WERI-Rb-1 (cell line): ENCODE data around the gene SLC25A25.
A peak's percentile ranks its signal among the peaks of the same experiment; 100 is the strongest.
"Not testable (repeated sequence)": the region's sequence is repeated elsewhere in the genome, so short reads cannot be mapped to it uniquely, and the experiment has no call there.

Source experiments
- DNase-seq: peaks from one replicate; pipeline ENCODE4 v3.0.0-alpha.2; 2020
- H3K27ac ChIP-seq: fragments of 250-450 bp; sonication (Bioruptor Pico); 2 replicates; pipeline ENCODE4 v1.5.1; 2020; ENCODE audit warnings: mild to moderate bottlenecking, moderate library complexity
- H3K27me3 ChIP-seq: fragments of 250-450 bp; sonication (Bioruptor Pico); 2 replicates; pipeline ENCODE4 v1.5.1; 2021; ENCODE audit warnings: mild to moderate bottlenecking, low read depth, moderate library complexity; ENCODE audit not compliant: insufficient read depth, severe bottlenecking
- H3K36me3 ChIP-seq: fragments of 250-450 bp; sonication (Bioruptor Pico); 2 replicates; pipeline ENCODE4 v1.5.1; 2020; ENCODE audit warnings: mild to moderate bottlenecking, moderate library complexity
- H3K4me3 ChIP-seq: 2 replicates; pipeline ENCODE4 v1.5.1; 2011; ENCODE audit warnings: low read depth, mild to moderate bottlenecking, control low read depth, low read length
- H3K9me3 ChIP-seq: fragments of 250-450 bp; sonication (Bioruptor Pico); 2 replicates; pipeline ENCODE4 v1.5.1; 2021; ENCODE audit warnings: mild to moderate bottlenecking, moderate library complexity; ENCODE audit not compliant: severe bottlenecking
- TF ChIP-seq, protein P1 (sequence below): IDR thresholded peaks from 2 replicates; pipeline ENCODE4 v1.5.1; 2011; ENCODE audit warnings: low read depth, mild to moderate bottlenecking, control low read depth, inconsistent platforms, low read length

The SLC25A25 gene

DNA sequence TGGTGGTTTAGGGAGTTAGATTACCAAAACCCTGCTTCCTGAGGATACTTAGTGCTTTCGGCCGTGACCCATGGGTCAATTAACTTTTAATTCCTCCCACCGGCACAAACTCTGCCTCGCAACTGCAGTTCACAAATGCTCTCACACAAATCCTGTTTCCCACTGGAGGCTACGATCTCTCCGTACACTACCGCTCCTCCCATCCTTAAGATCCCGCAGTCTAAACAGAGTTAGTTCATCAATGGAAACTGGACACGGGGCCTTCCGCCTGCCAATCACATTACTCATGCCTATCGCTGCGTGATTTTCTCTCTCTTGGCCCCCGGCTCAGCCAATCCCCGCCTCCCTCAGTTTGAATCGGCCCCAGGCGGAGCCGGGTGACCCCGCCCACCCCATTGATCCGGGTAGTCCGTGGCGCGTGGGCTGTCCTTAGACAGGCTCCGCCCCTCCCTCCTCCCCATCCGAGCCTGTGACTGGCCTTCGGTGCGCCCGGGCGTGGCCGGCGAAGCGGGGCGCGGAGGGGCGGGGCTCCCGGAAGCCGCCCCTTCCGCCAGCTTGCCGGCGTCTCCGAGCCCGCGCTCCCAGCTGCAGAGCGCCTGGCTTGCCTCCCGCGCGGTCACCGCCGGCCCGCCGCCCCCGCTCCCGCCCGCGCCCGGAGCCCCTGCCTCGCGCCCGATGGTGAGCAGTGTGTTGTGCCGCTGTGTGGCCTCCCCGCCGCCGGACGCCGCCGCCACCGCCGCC lies at the start of gene SLC25A25:
SLC25A25 (plus strand) TSS at position 588 of the 741 bp plus-strand sequence; CDS start at position 676, 88 bp downstream.
- Histone ChIP-seq H3K9me3 (no peaks in the 10 kb centered on the region), H3K36me3 (no peaks in the 10 kb centered on the region; the same call in none of the 2 replicates), H3K4me3 (peak within 1 kb of the TSS; percentile 92), H3K27ac (peak within 1 kb of the TSS; percentile 98), H3K27me3 (no peaks in the 10 kb centered on the region)
- DNase-seq = peak; percentile 100
- TF ChIP-seq, protein P1, sequence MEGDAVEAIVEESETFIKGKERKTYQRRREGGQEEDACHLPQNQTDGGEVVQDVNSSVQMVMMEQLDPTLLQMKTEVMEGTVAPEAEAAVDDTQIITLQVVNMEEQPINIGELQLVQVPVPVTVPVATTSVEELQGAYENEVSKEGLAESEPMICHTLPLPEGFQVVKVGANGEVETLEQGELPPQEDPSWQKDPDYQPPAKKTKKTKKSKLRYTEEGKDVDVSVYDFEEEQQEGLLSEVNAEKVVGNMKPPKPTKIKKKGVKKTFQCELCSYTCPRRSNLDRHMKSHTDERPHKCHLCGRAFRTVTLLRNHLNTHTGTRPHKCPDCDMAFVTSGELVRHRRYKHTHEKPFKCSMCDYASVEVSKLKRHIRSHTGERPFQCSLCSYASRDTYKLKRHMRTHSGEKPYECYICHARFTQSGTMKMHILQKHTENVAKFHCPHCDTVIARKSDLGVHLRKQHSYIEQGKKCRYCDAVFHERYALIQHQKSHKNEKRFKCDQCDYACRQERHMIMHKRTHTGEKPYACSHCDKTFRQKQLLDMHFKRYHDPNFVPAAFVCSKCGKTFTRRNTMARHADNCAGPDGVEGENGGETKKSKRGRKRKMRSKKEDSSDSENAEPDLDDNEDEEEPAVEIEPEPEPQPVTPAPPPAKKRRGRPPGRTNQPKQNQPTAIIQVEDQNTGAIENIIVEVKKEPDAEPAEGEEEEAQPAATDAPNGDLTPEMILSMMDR = no peak

DNA sequence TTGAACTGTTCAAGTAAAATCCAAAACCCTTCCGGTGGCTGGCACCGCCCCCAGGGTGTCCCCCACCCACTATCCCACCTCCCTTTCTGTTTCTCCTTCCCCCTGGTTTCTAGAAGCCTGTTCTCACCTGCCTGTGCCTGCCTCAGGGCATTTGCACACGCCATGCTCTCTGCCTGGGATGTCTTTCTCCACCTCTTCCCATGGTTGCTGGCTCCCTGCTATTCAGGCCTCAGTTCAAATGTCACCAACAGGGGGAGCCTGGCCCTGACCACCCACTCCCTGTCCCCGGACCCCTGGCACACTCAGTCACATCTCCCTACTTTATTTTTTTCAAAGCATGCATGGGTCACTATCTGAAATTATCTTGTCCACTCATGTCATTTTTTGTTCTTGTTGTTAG lies 47.3 kb upstream of the SLC25A25 start:
- TF ChIP-seq, protein P1 = peak; percentile 62
- Histone ChIP-seq H3K36me3 (no peaks in the 10 kb centered on the region), H3K27ac (no peak overlapping the region), H3K4me3 (no peak overlapping the region), H3K27me3 (no peaks in the 10 kb centered on the region), H3K9me3 (no peaks in the 10 kb centered on the region)
- DNase-seq = no peak

DNA sequence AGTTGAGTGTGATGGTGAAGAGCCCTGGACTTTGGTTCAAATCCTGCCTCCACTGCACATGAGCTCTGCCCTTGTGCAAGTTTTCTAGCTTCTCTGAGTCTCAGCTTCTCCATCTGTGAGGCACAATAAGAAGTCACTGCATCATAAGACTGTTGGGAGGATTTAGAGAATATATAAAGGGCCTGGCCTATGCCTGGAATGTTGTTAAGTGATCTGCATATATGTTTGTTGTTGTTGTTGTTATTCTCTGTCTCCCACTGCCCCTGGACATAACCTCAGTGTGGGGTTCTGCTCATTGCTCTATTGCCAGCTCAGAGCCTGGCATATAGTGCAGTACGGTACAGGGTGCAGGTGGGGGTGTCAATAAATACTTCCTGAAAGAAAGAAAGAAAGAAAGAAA lies 46.9 kb upstream of the SLC25A25 start:
- Histone ChIP-seq H3K9me3 (no peaks in the 10 kb centered on the region), H3K27ac (no peak overlapping the region), H3K27me3 (no peaks in the 10 kb centered on the region), H3K4me3 (no peak overlapping the region), H3K36me3 (no peaks in the 10 kb centered on the region)
- TF ChIP-seq, protein P1 = no peak
- no peak for DNase-seq

DNA sequence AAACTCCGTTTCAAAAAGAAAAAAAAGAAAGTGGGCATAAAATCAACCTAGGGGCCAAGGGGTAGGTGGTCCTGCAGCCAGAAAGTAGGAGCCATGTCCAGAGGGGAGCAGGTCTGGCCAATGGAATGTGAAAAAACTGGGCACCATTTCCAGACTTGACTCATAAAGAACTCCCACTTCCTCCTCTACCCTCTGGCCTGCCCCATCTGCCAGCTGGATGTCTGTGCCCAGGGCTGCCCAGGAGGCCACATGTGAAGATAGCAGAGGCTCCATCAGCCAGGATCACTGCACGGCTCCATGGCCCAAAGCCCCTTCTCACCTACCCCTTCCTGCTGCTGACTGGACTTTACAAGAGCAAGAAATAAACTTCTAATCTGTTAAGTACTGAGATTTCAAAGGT lies 45.1 kb upstream of the SLC25A25 start:
- H3K27me3 ChIP-seq = no peaks in the 10 kb centered on the region
- H3K36me3 ChIP-seq = no peaks in the 10 kb centered on the region
- no peak for DNase-seq
- no peaks in the 10 kb centered on the region for H3K9me3 ChIP-seq
- H3K27ac ChIP-seq = no peak overlapping the region
- H3K4me3 ChIP-seq = no peak overlapping the region
- TF ChIP-seq, protein P1 = no peak

DNA sequence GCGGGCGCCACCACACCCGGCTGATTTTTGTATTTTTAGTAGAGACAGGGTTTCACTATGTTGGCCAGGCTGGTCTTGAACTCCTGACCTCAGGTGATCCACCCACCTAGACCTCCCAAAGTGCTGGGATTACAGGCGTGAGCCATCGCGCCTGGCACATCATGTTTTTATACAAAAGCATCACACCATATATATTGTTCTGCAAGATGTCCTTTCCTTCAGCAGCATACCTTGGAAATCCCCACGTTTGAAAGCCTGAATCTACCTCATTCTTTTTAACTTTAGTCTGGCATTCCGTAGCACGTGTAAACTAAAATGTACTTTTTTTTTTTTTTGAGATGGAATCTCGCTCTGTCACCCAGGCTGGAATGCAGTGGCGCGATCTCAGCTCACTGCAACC lies 44.4 kb upstream of the SLC25A25 start:
- not testable (repeated sequence) for H3K4me3 ChIP-seq, H3K36me3 ChIP-seq, H3K27ac ChIP-seq, H3K27me3 ChIP-seq, DNase-seq, H3K9me3 ChIP-seq

DNA sequence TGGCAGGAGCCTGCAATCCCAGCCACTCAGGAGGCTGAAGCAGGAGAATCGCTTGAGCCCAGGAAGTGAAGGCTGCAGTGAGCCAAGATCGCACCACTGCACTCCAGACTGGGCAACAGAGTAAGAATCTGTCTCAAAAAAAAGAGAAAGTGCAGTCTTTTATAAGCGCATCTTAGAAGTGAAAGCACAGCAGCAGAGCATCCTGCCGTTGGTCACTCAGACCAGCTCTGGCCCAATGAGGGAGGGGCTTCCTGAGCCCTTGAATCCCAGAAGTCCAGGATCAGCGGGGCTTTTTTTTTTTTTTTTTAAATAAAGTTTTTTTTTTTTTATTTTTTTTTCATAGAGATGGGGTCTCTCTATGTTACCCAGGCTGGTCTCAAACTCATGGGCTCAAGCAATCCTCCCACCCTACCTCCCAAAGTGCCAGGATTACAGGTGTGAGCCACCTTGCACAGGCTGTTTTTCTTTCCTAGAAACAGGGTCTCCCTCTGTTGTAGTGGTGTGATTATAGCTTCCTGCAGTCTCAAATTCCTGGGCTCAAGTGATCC lies 43.2 kb upstream of the SLC25A25 start:
- no peak for DNase-seq
- Histone ChIP-seq H3K4me3 (no peak overlapping the region), H3K27ac (no peak overlapping the region), H3K9me3 (no peaks in the 10 kb centered on the region), H3K36me3 (no peaks in the 10 kb centered on the region), H3K27me3 (no peaks in the 10 kb centered on the region)
- TF ChIP-seq, protein P1 = no peak
